Measurements from ENCODE around the gene CRYBG2. TPM values are rescaled to one million over a fixed set of nuclear protein-coding genes. Genes with fewer than 3 reads are reported as not detected.
"Not testable (repeated sequence)": the region's sequence is repeated elsewhere in the genome, so short reads cannot be mapped to it uniquely, and the experiment has no call there.

Gene CRYBG2
- total RNA-seq, 1 donor: not detected

GRCh38 chr1:26378088-26378878 is 24.4 kb upstream of the CRYBG2 start:
- peak overlapping the region; percentile 44 for H3K4me3 ChIP-seq (ENCODE audit: low read depth, low read length)
- DNase-seq (ENCODE audit: low read depth): peak; percentile 99
- TF ChIP-seq CTCF (IDR thresholded peaks at IDR 0.05; ENCODE audit: insufficient read depth, low read length): no peak

GRCh38 chr1:26376050-26376449 is 22.1 kb upstream of the CRYBG2 start:
- TF ChIP-seq CTCF (IDR thresholded peaks at IDR 0.05; ENCODE audit: insufficient read depth, low read length): no peak

GRCh38 chr1:26375081-26375480 is 21.2 kb upstream of the CRYBG2 start:
- TF ChIP-seq CTCF (IDR thresholded peaks at IDR 0.05; ENCODE audit: insufficient read depth, low read length): no peak
- no peak for DNase-seq (ENCODE audit: low read depth)
- H3K4me3 ChIP-seq (ENCODE audit: low read depth, low read length): no peak overlapping the region

More at GRCh38 chr1:26376050-26376449, 22.1 kb upstream of the CRYBG2 start:
- DNase-seq (ENCODE audit: low read depth): no peak
- H3K4me3 ChIP-seq (ENCODE audit: low read depth, low read length): no peak overlapping the region

- DNase-seq (ENCODE audit: low read depth); H3K4me3 ChIP-seq (ENCODE audit: low read depth, low read length): not testable (repeated sequence)
These were observed 20.4 kb upstream of the CRYBG2 start for GRCh38 chr1:26374361-26374760.

- peak; percentile 21 for DNase-seq (ENCODE audit: low read depth)
- no peak overlapping the region for H3K4me3 ChIP-seq (ENCODE audit: low read depth, low read length)
- no peak for TF ChIP-seq CTCF (IDR thresholded peaks at IDR 0.05; ENCODE audit: insufficient read depth, low read length)
These were observed 19.9 kb upstream of the CRYBG2 start for GRCh38 chr1:26373789-26374188.

- no peak for TF ChIP-seq CTCF (IDR thresholded peaks at IDR 0.05; ENCODE audit: insufficient read depth, low read length)
- no peak for DNase-seq (ENCODE audit: low read depth)
- H3K4me3 ChIP-seq (ENCODE audit: low read depth, low read length): no peak overlapping the region
These were observed 19.4 kb upstream of the CRYBG2 start for GRCh38 chr1:26373281-26373680.

- H3K4me3 ChIP-seq (ENCODE audit: low read depth, low read length); DNase-seq (ENCODE audit: low read depth): not testable (repeated sequence)
These were observed 18.7 kb upstream of the CRYBG2 start, which contains the start of gene ZNF683 for GRCh38 chr1:26372611-26373010. Gene ZNF683, minus strand, starts transcription at chr1:26372750. Its CDS starts 4,179 bp downstream, at chr1:26368571.

- DNase-seq (ENCODE audit: low read depth): no peak
- no peak for TF ChIP-seq CTCF (IDR thresholded peaks at IDR 0.05; ENCODE audit: insufficient read depth, low read length)
- H3K4me3 ChIP-seq (ENCODE audit: low read depth, low read length): no peak overlapping the region
These were observed 18.1 kb upstream of the CRYBG2 start for GRCh38 chr1:26372039-26372438.

Measured in fibroblast of the aortic adventitia (primary cell).